Measurements from ENCODE around the gene PTPRG.

Gene PTPRG

DNA sequence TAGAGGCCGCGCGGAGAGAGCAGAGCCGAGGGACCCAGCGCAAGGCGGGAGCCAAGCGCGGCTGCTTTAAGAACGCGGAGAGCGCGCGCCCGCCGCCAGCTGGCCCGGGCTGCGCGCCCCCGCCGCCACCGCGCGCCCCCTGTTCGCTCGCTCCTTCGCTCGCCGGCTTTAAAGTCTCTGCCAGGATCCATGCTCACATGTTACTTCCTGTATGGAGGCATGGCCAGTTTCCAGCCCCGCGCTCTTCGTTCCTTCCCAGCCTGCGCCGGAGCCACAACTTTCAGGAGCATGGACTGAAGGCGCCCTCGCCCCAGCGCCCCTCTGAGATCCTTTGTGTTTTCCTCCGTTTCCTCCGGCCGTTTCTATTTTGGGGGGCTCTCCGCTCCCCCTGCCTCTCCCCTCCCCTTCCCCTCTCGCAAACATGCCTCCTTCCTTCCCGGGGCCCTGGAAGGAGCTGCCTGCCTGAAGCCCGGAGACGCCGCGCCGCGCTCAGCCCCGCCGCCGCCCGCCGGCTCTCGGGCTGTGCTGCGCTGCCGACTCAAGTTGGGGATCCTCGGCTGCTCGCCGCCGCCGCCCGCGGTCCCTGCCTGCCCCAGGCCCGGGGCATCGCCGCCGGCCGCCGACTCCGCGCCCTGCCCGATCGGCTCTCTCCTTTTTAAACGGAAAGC is at the start of gene PTPRG:
TSS of gene PTPRG (plus strand) at position 198 of the 668 bp plus-strand sequence. CDS start 717 bp downstream, outside the sequence.
- H3K36me3 ChIP-seq (ENCODE audit: insufficient read depth, low read length), result no peaks in the 10 kb centered on the region
- peaks cover 23% of the 10 kb centered on the region for H3K4me1 ChIP-seq (ENCODE audit: insufficient read depth, low read length, poor library complexity, severe bottlenecking)
- peaks cover 14% of the 10 kb centered on the region for H3K79me2 ChIP-seq (ENCODE audit: insufficient read depth, low read length)
- H3F3A ChIP-seq (ENCODE audit: low read depth), result no peaks in the 10 kb centered on the region
- H3K27me3 ChIP-seq (ENCODE audit: insufficient read depth, low read length, poor library complexity, severe bottlenecking), result no peaks in the 10 kb centered on the region
- peak within 1 kb of the TSS; percentile 95 for H2AFZ ChIP-seq (ENCODE audit: low read length)
- H3K9me3 ChIP-seq (ENCODE audit: insufficient read depth, low read depth, low read length), result no peaks in the 10 kb centered on the region
- peak within 1 kb of the TSS; percentile 89 for H3K9ac ChIP-seq (ENCODE audit: low read depth, low read length, poor library complexity, severe bottlenecking)
- TF ChIP-seq, protein P1, sequence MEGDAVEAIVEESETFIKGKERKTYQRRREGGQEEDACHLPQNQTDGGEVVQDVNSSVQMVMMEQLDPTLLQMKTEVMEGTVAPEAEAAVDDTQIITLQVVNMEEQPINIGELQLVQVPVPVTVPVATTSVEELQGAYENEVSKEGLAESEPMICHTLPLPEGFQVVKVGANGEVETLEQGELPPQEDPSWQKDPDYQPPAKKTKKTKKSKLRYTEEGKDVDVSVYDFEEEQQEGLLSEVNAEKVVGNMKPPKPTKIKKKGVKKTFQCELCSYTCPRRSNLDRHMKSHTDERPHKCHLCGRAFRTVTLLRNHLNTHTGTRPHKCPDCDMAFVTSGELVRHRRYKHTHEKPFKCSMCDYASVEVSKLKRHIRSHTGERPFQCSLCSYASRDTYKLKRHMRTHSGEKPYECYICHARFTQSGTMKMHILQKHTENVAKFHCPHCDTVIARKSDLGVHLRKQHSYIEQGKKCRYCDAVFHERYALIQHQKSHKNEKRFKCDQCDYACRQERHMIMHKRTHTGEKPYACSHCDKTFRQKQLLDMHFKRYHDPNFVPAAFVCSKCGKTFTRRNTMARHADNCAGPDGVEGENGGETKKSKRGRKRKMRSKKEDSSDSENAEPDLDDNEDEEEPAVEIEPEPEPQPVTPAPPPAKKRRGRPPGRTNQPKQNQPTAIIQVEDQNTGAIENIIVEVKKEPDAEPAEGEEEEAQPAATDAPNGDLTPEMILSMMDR (conservative IDR thresholded peaks at IDR 0.05; ENCODE audit: low read length), result no peak
- TF ChIP-seq EZH2phosphoT487 (IDR thresholded peaks at IDR 0.05; ENCODE audit: borderline replicate concordance), result no peak
- peaks cover 3% of the 10 kb centered on the region for H4K20me1 ChIP-seq (ENCODE audit: insufficient read depth, low read length, poor library complexity, severe bottlenecking)
- H3K4me3 ChIP-seq (ENCODE audit: low read length, poor library complexity, severe bottlenecking), result peak within 1 kb of the TSS; percentile 95
- peak within 1 kb of the TSS; percentile 87 for H3K4me2 ChIP-seq (ENCODE audit: low read depth, low read length, poor library complexity, severe bottlenecking)
- H3K9me2 ChIP-seq (replicated peaks; ENCODE audit: low read depth, low read length), result no peaks in the 10 kb centered on the region

DNA sequence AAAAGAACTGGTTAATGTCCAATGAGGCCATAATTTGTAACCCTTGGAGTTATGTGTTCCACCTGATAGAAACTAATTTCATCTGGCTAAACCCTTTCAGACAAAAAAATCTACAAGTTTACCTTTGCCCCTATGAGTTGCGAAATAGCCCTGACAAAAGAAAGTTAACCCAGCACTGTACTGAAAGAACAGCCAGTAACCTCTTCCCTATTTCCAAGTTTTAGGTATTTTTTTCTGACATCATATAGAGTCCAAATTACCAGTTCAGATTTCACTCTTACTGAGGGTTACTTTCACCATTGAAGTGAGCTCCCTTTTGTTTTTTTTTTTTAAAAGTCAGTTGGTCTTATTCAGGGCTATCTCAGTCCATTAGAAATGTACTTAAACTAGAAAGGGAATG is 42.8 kb upstream of the PTPRG start:
- Histone ChIP-seq H3K4me1 (ENCODE audit: insufficient read depth, low read length, poor library complexity, severe bottlenecking) (peaks cover 12% of the 10 kb centered on the region), H3K4me2 (ENCODE audit: low read depth, low read length, poor library complexity, severe bottlenecking) (no peak overlapping the region), H2AFZ (ENCODE audit: low read length) (no peak overlapping the region), H3K36me3 (ENCODE audit: insufficient read depth, low read length) (no peaks in the 10 kb centered on the region), H3K4me3 (ENCODE audit: low read length, poor library complexity, severe bottlenecking) (no peak overlapping the region), H3K79me2 (ENCODE audit: insufficient read depth, low read length) (no peaks in the 10 kb centered on the region), H3K27me3 (ENCODE audit: insufficient read depth, low read length, poor library complexity, severe bottlenecking) (no peaks in the 10 kb centered on the region), H3K9me3 (ENCODE audit: insufficient read depth, low read depth, low read length) (0 out of 2 replicates have a peak, but pooled peaks cover 4% of the 10 kb centered on the region), H3K9ac (ENCODE audit: low read depth, low read length, poor library complexity, severe bottlenecking) (no peak overlapping the region), H3K9me2 (replicated peaks; ENCODE audit: low read depth, low read length) (no peaks in the 10 kb centered on the region), H4K20me1 (ENCODE audit: insufficient read depth, low read length, poor library complexity, severe bottlenecking) (no peaks in the 10 kb centered on the region), H3F3A (ENCODE audit: low read depth) (no peaks in the 10 kb centered on the region)
- TF ChIP-seq EZH2phosphoT487 (IDR thresholded peaks at IDR 0.05; ENCODE audit: borderline replicate concordance), result no peak
- TF ChIP-seq, protein P1 (conservative IDR thresholded peaks at IDR 0.05; ENCODE audit: low read length), result no peak

DNA sequence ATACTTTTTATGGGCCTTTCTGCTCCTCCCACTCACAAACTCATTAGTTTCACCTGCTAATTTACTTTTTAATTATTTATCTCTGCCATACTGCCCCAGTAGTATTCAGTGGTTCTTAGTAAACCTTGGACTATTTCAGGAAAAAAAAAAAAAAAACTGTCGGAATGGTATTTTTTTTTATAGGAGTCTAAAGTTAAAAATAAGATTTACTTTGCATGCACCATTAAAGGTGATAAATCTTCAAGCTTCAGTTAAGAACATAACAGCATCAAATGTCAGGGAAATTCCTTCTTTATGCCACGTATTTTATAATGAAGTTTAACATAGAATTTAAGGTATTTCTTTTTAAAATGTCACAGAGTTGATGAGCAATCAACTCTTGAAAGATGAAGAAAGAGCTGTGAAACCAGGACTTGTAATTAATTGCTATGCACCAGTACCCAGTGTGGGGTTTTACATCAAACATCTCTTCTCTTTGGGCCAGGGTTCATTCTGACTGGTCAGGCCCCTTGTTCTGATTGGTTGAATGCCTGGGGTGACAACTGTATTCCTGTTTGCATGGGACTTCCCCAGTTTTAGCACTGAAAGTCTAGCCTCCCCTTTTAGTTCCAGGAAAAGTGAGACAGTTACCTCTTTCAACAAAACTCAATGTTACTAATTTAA is 40.3 kb upstream of the PTPRG start:
- Histone ChIP-seq H3K4me1 (ENCODE audit: insufficient read depth, low read length, poor library complexity, severe bottlenecking) (peaks cover 11% of the 10 kb centered on the region), H3K79me2 (ENCODE audit: insufficient read depth, low read length) (no peaks in the 10 kb centered on the region), H3K9me3 (ENCODE audit: insufficient read depth, low read depth, low read length) (no peaks in the 10 kb centered on the region), H3K36me3 (ENCODE audit: insufficient read depth, low read length) (no peaks in the 10 kb centered on the region), H4K20me1 (ENCODE audit: insufficient read depth, low read length, poor library complexity, severe bottlenecking) (no peaks in the 10 kb centered on the region), H3F3A (ENCODE audit: low read depth) (no peaks in the 10 kb centered on the region), H3K4me3 (ENCODE audit: low read length, poor library complexity, severe bottlenecking) (no peak overlapping the region), H3K9ac (ENCODE audit: low read depth, low read length, poor library complexity, severe bottlenecking) (no peak overlapping the region), H3K27me3 (ENCODE audit: insufficient read depth, low read length, poor library complexity, severe bottlenecking) (no peaks in the 10 kb centered on the region), H2AFZ (ENCODE audit: low read length) (peak overlapping the region; percentile 22; the same call in 1 of the 2 replicates), H3K9me2 (replicated peaks; ENCODE audit: low read depth, low read length) (no peaks in the 10 kb centered on the region), H3K4me2 (ENCODE audit: low read depth, low read length, poor library complexity, severe bottlenecking) (peak overlapping the region; percentile 26)
- no peak for TF ChIP-seq EZH2phosphoT487 (IDR thresholded peaks at IDR 0.05; ENCODE audit: borderline replicate concordance)
- TF ChIP-seq, protein P1 (conservative IDR thresholded peaks at IDR 0.05; ENCODE audit: low read length), result no peak

Measured in Loucy (cell line).